22Rv1 (cell line): ENCODE results near the gene NEURL1.

Source experiments
- H3K27ac ChIP-seq: fragments of 450-650 bp; 2 replicates; pipeline ENCODE4 v1.5.1; 2017
- CTCF ChIP-seq: fragments of 450-650 bp; IDR thresholded peaks from 2 replicates; pipeline ENCODE4 v1.5.1; 2017; ENCODE audit warnings: mild to moderate bottlenecking
- ZFX ChIP-seq: fragments of 450-650 bp; IDR thresholded peaks from 2 replicates; pipeline ENCODE4 v1.6.1; 2017; ENCODE audit warnings: antibody characterized with exemption, borderline replicate concordance

The NEURL1 gene

GRCh38 chr10:103474077-103474476, 19.4 kb upstream of the NEURL1 start:
- TF ChIP-seq CTCF = no peak
- no peak for TF ChIP-seq ZFX
- no peak overlapping the region for H3K27ac ChIP-seq

- no peak overlapping the region for H3K27ac ChIP-seq
- no peak for TF ChIP-seq ZFX
- no peak for TF ChIP-seq CTCF
Observed at GRCh38 chr10:103475437-103475836, 18.1 kb upstream of the NEURL1 start.

- no peak overlapping the region for H3K27ac ChIP-seq
- TF ChIP-seq CTCF (peak; percentile 47), ZFX (no peak)
Observed at GRCh38 chr10:103476046-103476768, 17.3 kb upstream of the NEURL1 start.

- H3K27ac ChIP-seq = no peak overlapping the region
- no peak for TF ChIP-seq CTCF
- no peak for TF ChIP-seq ZFX
Observed at GRCh38 chr10:103478671-103479070, 14.8 kb upstream of the NEURL1 start.

- no peak within 1 kb of the TSS for H3K27ac ChIP-seq
- TF ChIP-seq ZFX (no peak), CTCF (no peak)
Observed at GRCh38 chr10:103479135-103479534, 14.4 kb upstream of the NEURL1 start, which contains the start of gene CALHM3. TSS of gene CALHM3 (minus strand) at chr10:103479240. CDS start at chr10:103479032, 208 bp downstream.

GRCh38 chr10:103480521-103480920, 13.0 kb upstream of the NEURL1 start:
- H3K27ac ChIP-seq = no peak overlapping the region

More at GRCh38 chr10:103480521-103480920, 13.0 kb upstream of the NEURL1 start:
- TF ChIP-seq ZFX (no peak), CTCF (no peak)
